Loucy (cell line): ENCODE measurements around the gene TMEM87B.

Experiments used
- H2AFZ ChIP-seq: fragments of 200-600 bp; sonication (generic); 2 replicates; pipeline ENCODE4 v1.6.0; 2016; ENCODE audit warnings: antibody characterized with exemption, mild to moderate bottlenecking, low read length, moderate library complexity
- H3F3A ChIP-seq: fragments of 200-600 bp; 2 replicates; pipeline ENCODE4 v1.6.0; 2016; ENCODE audit warnings: antibody characterized with exemption, low read depth, mild to moderate bottlenecking
- H3K27me3 ChIP-seq: fragments of 200-600 bp; sonication (generic); 2 replicates; pipeline ENCODE4 v1.6.1; 2014; ENCODE audit warnings: low read length, mild to moderate bottlenecking; ENCODE audit not compliant: insufficient read depth, poor library complexity, severe bottlenecking
- H3K36me3 ChIP-seq: fragments of 200-600 bp; sonication (generic); 2 replicates; pipeline ENCODE4 v1.6.1; 2016; ENCODE audit warnings: low read length; ENCODE audit not compliant: insufficient read depth
- H3K4me1 ChIP-seq: fragments of 200-600 bp; sonication (generic); 2 replicates; pipeline ENCODE4 v1.5.1; 2014; ENCODE audit warnings: low read length, mild to moderate bottlenecking; ENCODE audit not compliant: insufficient read depth, poor library complexity, severe bottlenecking
- H3K4me2 ChIP-seq: fragments of 200-600 bp; sonication (generic); 2 replicates; pipeline ENCODE4 v1.6.0; 2014; ENCODE audit warnings: antibody characterized with exemption, low read length, low read depth, mild to moderate bottlenecking; ENCODE audit not compliant: poor library complexity, severe bottlenecking
- H3K4me3 ChIP-seq: fragments of 200-600 bp; sonication (generic); 2 replicates; pipeline ENCODE4 v1.5.1; 2014; ENCODE audit warnings: low read length, mild to moderate bottlenecking, mixed read lengths; ENCODE audit not compliant: poor library complexity, severe bottlenecking
- H3K79me2 ChIP-seq: fragments of 200-600 bp; sonication (generic); 2 replicates; pipeline ENCODE4 v1.6.1; 2014; ENCODE audit warnings: low read length; ENCODE audit not compliant: insufficient read depth
- H3K9ac ChIP-seq: fragments of 200-600 bp; sonication (generic); 2 replicates; pipeline ENCODE4 v1.6.0; 2014; ENCODE audit warnings: mild to moderate bottlenecking, low read depth, low read length, moderate library complexity; ENCODE audit not compliant: poor library complexity, severe bottlenecking
- H3K9me2 ChIP-seq: fragments of 200-600 bp; sonication (generic); replicated peaks from 2 replicates; pipeline ENCODE4 v1.6.1; 2016; ENCODE audit warnings: low read depth, low read length, mixed read lengths
- H3K9me3 ChIP-seq: fragments of 200-600 bp; sonication (generic); 2 replicates; pipeline ENCODE4 v1.6.1; 2014; ENCODE audit warnings: mild to moderate bottlenecking, antibody characterized with exemption, low read length, low read depth; ENCODE audit not compliant: insufficient read depth
- H4K20me1 ChIP-seq: fragments of 200-600 bp; sonication (generic); 2 replicates; pipeline ENCODE4 v1.6.0; 2014; ENCODE audit warnings: antibody characterized with exemption, low read length, mild to moderate bottlenecking; ENCODE audit not compliant: insufficient read depth, poor library complexity, severe bottlenecking
- EZH2phosphoT487 ChIP-seq: fragments of 200-600 bp; IDR thresholded peaks from 2 replicates; pipeline ENCODE4 v1.6.1; 2018; ENCODE audit warnings: antibody characterized with exemption, mild to moderate bottlenecking, moderate library complexity, borderline replicate concordance
- TF ChIP-seq, protein P1 (sequence below): fragments of 200-600 bp; sonication (generic); conservative IDR thresholded peaks from 2 replicates; pipeline ENCODE4 v1.5.1; 2014; ENCODE audit warnings: mild to moderate bottlenecking, antibody characterized with exemption, low read length

TMEM87B gene

DNA sequence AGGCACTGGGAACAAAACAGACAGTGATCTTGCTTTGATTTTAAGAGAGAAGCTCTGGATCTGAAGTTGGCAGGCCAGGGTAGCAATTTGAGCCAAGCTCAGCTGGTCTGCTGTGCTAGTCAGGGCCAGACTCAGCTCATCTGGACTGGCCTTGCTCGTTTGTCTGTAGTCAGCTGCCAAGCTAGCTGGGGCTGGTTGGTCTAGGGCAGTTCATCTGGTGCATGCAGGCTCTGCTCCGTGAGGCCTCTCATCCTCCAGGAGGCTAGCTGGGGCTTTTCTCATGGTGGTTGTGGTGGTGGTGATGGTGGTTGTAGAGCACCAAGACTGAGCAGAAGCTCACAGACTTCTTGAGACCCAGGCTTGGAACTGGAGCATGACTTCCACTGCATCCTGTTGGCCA is 93.4 kb downstream of the TMEM87B start:
- no peak overlapping the region for H3K4me3 ChIP-seq

DNA sequence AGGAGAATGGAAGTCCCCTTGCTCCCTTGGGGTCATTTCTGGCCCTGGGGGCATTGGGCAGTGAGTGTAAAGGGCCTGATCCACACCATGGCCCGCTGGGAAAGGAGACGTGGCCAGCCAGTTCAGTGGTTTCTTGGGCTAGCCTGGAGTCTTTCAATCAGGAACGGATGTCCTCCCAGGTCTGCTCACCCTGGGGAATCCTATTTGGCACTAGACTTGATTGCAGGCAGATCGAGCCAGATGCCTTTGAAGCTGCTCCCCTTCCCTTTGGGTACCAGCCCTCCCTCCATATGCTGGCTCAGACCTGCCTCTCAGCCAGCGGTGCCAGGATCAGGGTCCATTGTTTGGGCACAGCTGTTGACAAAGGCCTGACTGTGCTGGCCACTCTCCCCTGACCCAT is 94.1 kb downstream of the TMEM87B start:
- Histone ChIP-seq H2AFZ (no peak overlapping the region), H3F3A (no peaks in the 10 kb centered on the region), H4K20me1 (no peaks in the 10 kb centered on the region), H3K79me2 (no peaks in the 10 kb centered on the region), H3K9ac (no peak overlapping the region), H3K9me3 (no peaks in the 10 kb centered on the region), H3K9me2 (no peaks in the 10 kb centered on the region), H3K4me1 (peaks cover 4% of the 10 kb centered on the region), H3K36me3 (no peaks in the 10 kb centered on the region), H3K4me3 (no peak overlapping the region), H3K27me3 (no peaks in the 10 kb centered on the region), H3K4me2 (no peak overlapping the region)
- TF ChIP-seq EZH2phosphoT487: no peak
- TF ChIP-seq, protein P1, sequence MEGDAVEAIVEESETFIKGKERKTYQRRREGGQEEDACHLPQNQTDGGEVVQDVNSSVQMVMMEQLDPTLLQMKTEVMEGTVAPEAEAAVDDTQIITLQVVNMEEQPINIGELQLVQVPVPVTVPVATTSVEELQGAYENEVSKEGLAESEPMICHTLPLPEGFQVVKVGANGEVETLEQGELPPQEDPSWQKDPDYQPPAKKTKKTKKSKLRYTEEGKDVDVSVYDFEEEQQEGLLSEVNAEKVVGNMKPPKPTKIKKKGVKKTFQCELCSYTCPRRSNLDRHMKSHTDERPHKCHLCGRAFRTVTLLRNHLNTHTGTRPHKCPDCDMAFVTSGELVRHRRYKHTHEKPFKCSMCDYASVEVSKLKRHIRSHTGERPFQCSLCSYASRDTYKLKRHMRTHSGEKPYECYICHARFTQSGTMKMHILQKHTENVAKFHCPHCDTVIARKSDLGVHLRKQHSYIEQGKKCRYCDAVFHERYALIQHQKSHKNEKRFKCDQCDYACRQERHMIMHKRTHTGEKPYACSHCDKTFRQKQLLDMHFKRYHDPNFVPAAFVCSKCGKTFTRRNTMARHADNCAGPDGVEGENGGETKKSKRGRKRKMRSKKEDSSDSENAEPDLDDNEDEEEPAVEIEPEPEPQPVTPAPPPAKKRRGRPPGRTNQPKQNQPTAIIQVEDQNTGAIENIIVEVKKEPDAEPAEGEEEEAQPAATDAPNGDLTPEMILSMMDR: no peak

More for the DNA sequence above, 93.4 kb downstream of the TMEM87B start:
- H3K9me2 ChIP-seq: no peaks in the 10 kb centered on the region
- H3K27me3 ChIP-seq: no peaks in the 10 kb centered on the region
- no peaks in the 10 kb centered on the region for H3F3A ChIP-seq
- no peaks in the 10 kb centered on the region for H4K20me1 ChIP-seq
- no peak overlapping the region for H3K4me2 ChIP-seq
- no peaks in the 10 kb centered on the region for H3K9me3 ChIP-seq
- no peak overlapping the region for H2AFZ ChIP-seq
- H3K9ac ChIP-seq: no peak overlapping the region
- no peaks in the 10 kb centered on the region for H3K4me1 ChIP-seq
- TF ChIP-seq, protein P1: no peak
- no peak for TF ChIP-seq EZH2phosphoT487
- H3K36me3 ChIP-seq: no peaks in the 10 kb centered on the region
- no peaks in the 10 kb centered on the region for H3K79me2 ChIP-seq

DNA sequence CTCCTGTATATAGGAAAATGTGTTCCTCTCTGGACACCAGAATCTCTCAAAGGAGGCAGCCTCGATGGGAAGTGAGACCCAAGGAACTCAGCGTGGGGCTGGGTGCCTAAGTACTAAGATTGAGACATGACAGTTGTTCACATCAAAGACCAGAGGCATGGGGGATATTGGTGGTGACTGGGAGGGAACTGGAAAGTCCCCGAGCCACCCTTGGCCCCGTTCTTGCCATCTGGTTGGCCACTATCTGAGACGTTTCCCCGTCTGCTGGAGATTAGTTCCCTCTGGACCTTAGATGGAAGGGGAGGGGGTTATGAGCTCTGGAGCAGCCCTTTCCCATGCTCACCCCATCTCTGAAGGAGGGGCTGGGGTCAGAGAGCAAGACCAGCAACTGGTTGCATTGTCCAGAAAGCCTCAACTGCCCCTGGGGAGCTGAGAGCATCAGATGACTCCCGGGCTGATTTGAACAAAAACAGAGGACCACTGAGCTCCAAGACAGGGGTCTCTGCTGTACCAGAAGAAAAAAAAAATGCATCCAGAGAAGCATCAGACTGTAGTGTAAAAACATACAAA is 94.9 kb downstream of the TMEM87B start:
- Histone ChIP-seq H3K9me2 (no peaks in the 10 kb centered on the region), H3F3A (no peaks in the 10 kb centered on the region), H4K20me1 (no peaks in the 10 kb centered on the region), H2AFZ (no peak overlapping the region; the same call in 1 of the 2 replicates), H3K9me3 (no peaks in the 10 kb centered on the region), H3K9ac (no peak overlapping the region), H3K4me3 (no peak overlapping the region), H3K4me2 (no peak overlapping the region), H3K36me3 (no peaks in the 10 kb centered on the region), H3K27me3 (no peaks in the 10 kb centered on the region), H3K4me1 (peaks cover 12% of the 10 kb centered on the region), H3K79me2 (no peaks in the 10 kb centered on the region)
- TF ChIP-seq, protein P1: no peak
- TF ChIP-seq EZH2phosphoT487: no peak
